Esophagus squamous epithelium (tissue), 5 donors: ENCODE measurements around the gene HMOX1. TPM values are rescaled to one million over a fixed set of nuclear protein-coding genes. Genes with fewer than 3 reads are reported as not detected.
"Not testable (repeated sequence)": the region's sequence is repeated elsewhere in the genome, so short reads cannot be mapped to it uniquely, and the experiment has no call there.

ENCODE experiments used
- DNase-seq: peaks from one replicate; lab custom pipeline; 2025; lab: John Stamatoyannopoulos, UW
- H3K27ac ChIP-seq, 4 donors: fragments of 200-600 bp; sonication (generic); one replicate each; pipeline ENCODE4 v1.5.1; 2016 to 2019; ENCODE audit warnings: mild to moderate bottlenecking in 1 of 4
- H3K27me3 ChIP-seq, 4 donors: fragments of 200-600 bp; sonication (generic); 1 replicate in 3 of 4; 2 replicates in 1 of 4; pipeline versions ENCODE4 v1.5.1 to v1.6.0; 2017 to 2021; ENCODE audit warnings: antibody characterized with exemption in 1 of 4
- H3K36me3 ChIP-seq, 3 donors: fragments of 200-600 bp; sonication (generic); one replicate each; pipeline ENCODE4 v1.5.1; 2016 to 2019
- H3K4me1 ChIP-seq, 3 donors: fragments of 200-600 bp; sonication (generic); one replicate each; pipeline ENCODE4 v1.5.1; 2017 to 2019
- H3K4me3 ChIP-seq, 4 donors: fragments of 200-600 bp; sonication (generic); 1 replicate in 3 of 4; 2 replicates in 1 of 4; pipeline ENCODE4 v1.5.1; 2016 to 2019; ENCODE audit warnings: mild to moderate bottlenecking in 2 of 4, moderate library complexity in 1 of 4
- H3K9me3 ChIP-seq, 3 donors: fragments of 200-600 bp; sonication (generic); one replicate each; pipeline ENCODE4 v1.5.1; 2016 to 2019
- POLR2A ChIP-seq, 4 donors: fragments of 450-650 bp; IDR thresholded peaks; one replicate each; pipeline ENCODE4 v1.6.1; 2017; ENCODE audit warnings: antibody characterized with exemption in 4 of 4, mild to moderate bottlenecking in 4 of 4, moderate library complexity in 3 of 4
- WGBS, 2 donors: methylation state at CpG; one replicate each; pipeline ENCODE4 v1.1.5; 2018; 5-methylcytosine and 5-hydroxymethylcytosine counted together
- intact Hi-C: fragments of 100-400 bp; cut with DNase I; formaldehyde crosslinking; loops from one replicate; pipeline ENCODE4 v1.15.0; 2022
- total RNA-seq, 4 donors: library from RNA; depleted of rRNA; stranded (reverse); fragments of >200 nt; gene quantifications; one replicate each; pipeline ENCODE4 v1.1.0, GENCODE V29; 2016
- TF ChIP-seq, protein P1 (sequence below), 6 experiments: fragments of 450-650 bp in 4 of 6; fragments of 200-600 bp in 2 of 6; sonication (generic) in 2 of 6; IDR thresholded peaks; one replicate each; pipeline ENCODE4 v1.5.1; 2016 to 2019; ENCODE audit warnings: antibody characterized with exemption in 6 of 6, mild to moderate bottlenecking in 4 of 6, moderate library complexity in 4 of 6
- donor health status: DM: yes; HTN: yes; CAD: no.

HMOX1 gene
- total RNA-seq, 4 donors from 2014 or later, result 13.0 to 39.0 (median 18.3) TPM

DNA sequence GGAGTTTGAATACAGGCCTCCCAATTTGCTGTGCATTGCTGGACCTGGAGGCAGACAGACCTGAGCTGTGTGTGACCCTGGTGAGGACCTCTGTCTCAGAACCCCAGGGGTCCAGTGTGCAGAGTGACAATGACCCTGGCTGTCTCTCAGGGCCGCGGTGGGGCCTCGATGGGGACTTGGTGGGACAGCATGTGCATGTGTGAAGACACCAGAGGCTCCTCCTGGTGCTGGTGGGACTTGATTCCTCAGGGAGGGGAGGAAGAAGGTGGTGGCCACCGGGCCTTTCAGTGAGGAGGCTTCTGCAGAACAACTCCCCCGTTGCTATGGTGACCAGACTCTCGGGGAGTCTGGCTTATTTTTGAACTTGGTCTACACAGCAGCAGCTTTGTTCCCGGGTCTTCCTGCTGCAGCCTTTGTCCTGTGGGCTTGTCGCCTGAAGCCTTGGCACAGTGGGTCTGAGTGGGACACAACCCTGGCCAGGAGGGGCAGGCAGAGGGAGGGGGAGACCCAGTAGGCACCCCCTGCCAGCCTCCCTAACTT is 54.4 kb downstream of the HMOX1 start:
- H3K27ac ChIP-seq, result no peak overlapping the region
- peaks cover 0 to 15% (median 4%) of the 10 kb centered on the region in 3 donors for H3K4me1 ChIP-seq
- no peak overlapping the region for H3K4me3 ChIP-seq
- TF ChIP-seq, protein P1, sequence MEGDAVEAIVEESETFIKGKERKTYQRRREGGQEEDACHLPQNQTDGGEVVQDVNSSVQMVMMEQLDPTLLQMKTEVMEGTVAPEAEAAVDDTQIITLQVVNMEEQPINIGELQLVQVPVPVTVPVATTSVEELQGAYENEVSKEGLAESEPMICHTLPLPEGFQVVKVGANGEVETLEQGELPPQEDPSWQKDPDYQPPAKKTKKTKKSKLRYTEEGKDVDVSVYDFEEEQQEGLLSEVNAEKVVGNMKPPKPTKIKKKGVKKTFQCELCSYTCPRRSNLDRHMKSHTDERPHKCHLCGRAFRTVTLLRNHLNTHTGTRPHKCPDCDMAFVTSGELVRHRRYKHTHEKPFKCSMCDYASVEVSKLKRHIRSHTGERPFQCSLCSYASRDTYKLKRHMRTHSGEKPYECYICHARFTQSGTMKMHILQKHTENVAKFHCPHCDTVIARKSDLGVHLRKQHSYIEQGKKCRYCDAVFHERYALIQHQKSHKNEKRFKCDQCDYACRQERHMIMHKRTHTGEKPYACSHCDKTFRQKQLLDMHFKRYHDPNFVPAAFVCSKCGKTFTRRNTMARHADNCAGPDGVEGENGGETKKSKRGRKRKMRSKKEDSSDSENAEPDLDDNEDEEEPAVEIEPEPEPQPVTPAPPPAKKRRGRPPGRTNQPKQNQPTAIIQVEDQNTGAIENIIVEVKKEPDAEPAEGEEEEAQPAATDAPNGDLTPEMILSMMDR (IDR thresholded peaks at IDR 0.05), result no peak
- no peak for TF ChIP-seq POLR2A (IDR thresholded peaks at IDR 0.05)
- 73% methylated on average over 2 of the region's 8 CpGs; no CpG with 5 or more reads in 1 of the 2 donors for WGBS, 2 donors
- intact Hi-C loops, result no loop called here
- H3K36me3 ChIP-seq, result peaks cover 0 to 26% (median 6%) of the 10 kb centered on the region in 3 donors
- no peaks in the 10 kb centered on the region for H3K27me3 ChIP-seq
- H3K9me3 ChIP-seq, result peaks cover 4 to 19% (median 12%) of the 10 kb centered on the region in 3 donors
- DNase-seq, result no peak

DNA sequence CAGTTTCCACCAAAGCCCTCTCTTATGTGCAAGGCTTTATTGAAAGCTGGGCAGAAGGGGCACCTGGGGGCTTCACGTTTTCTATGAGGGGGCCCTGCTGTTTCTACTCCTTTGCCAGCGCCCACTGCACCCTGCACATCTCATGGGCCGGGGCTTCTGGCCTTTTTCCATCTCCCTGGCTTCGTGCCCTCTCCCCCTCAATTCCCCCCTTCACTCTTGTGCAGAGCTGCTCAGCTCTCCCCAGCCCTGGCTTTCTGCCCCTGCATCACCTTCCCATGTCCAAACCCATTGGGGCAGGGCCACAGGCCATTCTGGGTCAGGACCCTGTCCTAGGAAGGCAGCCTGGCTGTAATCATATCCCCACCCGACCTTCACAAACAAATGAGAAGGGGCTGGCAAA is 55.5 kb downstream of the HMOX1 start:
- Histone ChIP-seq H3K27ac (no peak overlapping the region), H3K27me3 (no peaks in the 10 kb centered on the region), H3K9me3 (peaks cover 4 to 19% (median 12%) of the 10 kb centered on the region in 3 donors), H3K36me3 (peaks cover 0 to 26% (median 6%) of the 10 kb centered on the region in 3 donors), H3K4me3 (no peak overlapping the region), H3K4me1 (peaks cover 0 to 5% (median 0%) of the 10 kb centered on the region in 3 donors)
- no peak for TF ChIP-seq POLR2A (IDR thresholded peaks at IDR 0.05)
- TF ChIP-seq, protein P1 (IDR thresholded peaks at IDR 0.05), result no peak
- DNase-seq, result no peak
- 77 to 80% methylated on average over 4 to 5 of the region's 5 CpGs for WGBS, 2 donors
- intact Hi-C loops, result no loop called here

DNA sequence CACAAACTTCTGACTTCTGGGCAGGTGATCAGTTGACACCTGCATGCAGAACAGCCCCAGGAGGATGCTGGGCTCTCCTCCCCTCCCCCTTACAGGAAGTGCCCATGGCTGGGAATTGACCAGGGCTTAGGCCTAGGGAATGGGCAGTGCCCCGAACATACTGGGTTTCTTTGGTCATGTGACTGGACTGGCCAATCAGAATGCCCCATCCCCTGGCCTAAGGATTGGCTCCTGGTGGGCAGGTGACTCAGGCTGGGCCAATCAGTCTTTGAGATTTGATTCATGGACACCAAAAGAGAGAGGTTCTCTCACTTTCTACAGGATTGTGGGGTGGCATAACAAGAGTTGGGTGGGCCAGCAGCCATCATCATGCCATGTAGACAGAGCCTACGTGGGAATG is 56.2 kb downstream of the HMOX1 start:
- 100% methylated on average over 1 of the region's 2 CpGs; no CpG with 5 or more reads in 1 of the 2 donors for WGBS, 2 donors
- Histone ChIP-seq H3K27me3 (no peaks in the 10 kb centered on the region), H3K36me3 (peaks cover 0 to 25% (median 6%) of the 10 kb centered on the region in 3 donors), H3K27ac (no peak overlapping the region), H3K4me1 (no peaks in the 10 kb centered on the region), H3K9me3 (peaks cover 4 to 19% (median 12%) of the 10 kb centered on the region in 3 donors), H3K4me3 (no peak overlapping the region)
- DNase-seq, result no peak
- intact Hi-C loops, result no loop called here
- no peak for TF ChIP-seq POLR2A (IDR thresholded peaks at IDR 0.05)
- TF ChIP-seq, protein P1 (IDR thresholded peaks at IDR 0.05), result no peak

DNA sequence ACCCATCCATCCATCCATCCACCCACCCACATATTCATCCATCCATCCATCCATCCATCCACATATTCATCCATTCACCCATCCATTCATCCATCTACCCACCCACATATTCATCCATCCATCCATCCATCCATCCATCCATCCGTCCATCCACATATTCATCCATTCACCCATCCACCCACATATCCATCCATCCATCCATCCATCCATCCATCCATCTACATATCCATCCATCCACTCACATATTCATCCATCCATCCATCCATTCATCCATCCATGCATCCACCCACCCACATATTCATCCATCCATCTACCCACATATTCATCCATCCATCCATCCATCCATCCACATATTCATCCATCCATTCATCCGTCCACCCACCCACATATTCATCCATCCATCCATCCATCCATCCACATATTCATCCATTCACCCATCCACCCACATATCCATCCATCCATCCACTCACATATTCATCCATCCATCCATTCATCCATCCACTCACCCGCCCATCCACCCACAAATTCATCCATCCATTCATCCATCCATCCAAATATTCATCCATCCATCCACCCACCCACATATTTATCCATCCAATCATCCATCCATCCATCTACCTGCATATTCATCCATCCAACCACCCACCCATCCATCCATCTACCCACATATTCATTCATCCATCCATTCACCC is 57.9 kb downstream of the HMOX1 start:
- H3K4me1 ChIP-seq, H3K27me3 ChIP-seq, H3K4me3 ChIP-seq, intact Hi-C loops, H3K9me3 ChIP-seq, DNase-seq, H3K36me3 ChIP-seq, H3K27ac ChIP-seq: not testable (repeated sequence)
- 58 to 64% methylated on average over 3 of the region's 3 CpGs for WGBS, 2 donors

DNA sequence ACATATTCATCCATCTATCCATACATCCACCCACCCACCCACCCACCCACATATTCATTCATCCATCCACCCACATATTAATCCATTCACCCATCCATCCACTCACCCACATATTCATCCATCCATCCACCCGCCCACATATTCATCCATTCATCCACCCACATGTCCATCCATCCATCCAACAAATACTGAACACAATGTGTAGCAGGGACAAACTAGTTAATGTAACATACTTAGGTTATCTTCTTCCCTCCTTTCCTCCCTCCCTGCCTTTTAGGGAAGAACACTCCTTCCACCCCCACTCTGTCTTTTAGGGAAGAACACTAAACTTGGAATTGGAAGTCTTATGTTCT is 58.4 kb downstream of the HMOX1 start:
- intact Hi-C loops, result no loop called here
- 77 to 83% methylated on average over 1 of the region's 1 CpG for WGBS, 2 donors
- Histone ChIP-seq H3K27me3 (no peaks in the 10 kb centered on the region), H3K9me3 (no peaks in the 10 kb centered on the region), H3K36me3 (peaks cover 0 to 2% (median 0%) of the 10 kb centered on the region in 3 donors), H3K27ac (no peak overlapping the region), H3K4me1 (peaks cover 0 to 3% (median 0%) of the 10 kb centered on the region in 3 donors), H3K4me3 (no peak overlapping the region)
- no peak for DNase-seq
- TF ChIP-seq POLR2A (IDR thresholded peaks at IDR 0.05), result no peak
- TF ChIP-seq, protein P1 (IDR thresholded peaks at IDR 0.05), result no peak
